Measurements from ENCODE around the gene USP3. TPM values are rescaled to one million over a fixed set of nuclear protein-coding genes. Genes with fewer than 3 reads are reported as not detected.

The USP3 gene
- total and polyA plus RNA-seq, 2 of the 13 experiments (the other 11 are each of a cell fraction or from before 2014, with no cell fraction given): 14.3 to 61.2 TPM

- peak; percentile 96 for TF ChIP-seq ZNF430 (CRISPR knock-in tag; IDR thresholded peaks at IDR 0.05)
- TF ChIP-seq CTCF (CRISPR knock-in tag; IDR thresholded peaks at IDR 0.05): peak; percentile 54
- peak; percentile 84 for TF ChIP-seq NR2C2 (CRISPR knock-in tag; IDR thresholded peaks at IDR 0.05; ENCODE audit: borderline replicate concordance)
- TF ChIP-seq ARHGAP35 (CRISPR knock-in tag; IDR thresholded peaks at IDR 0.05; ENCODE audit: borderline replicate concordance): no peak
- peak; percentile 85 for TF ChIP-seq ZBTB34 (CRISPR knock-in tag; IDR thresholded peaks at IDR 0.05)
- TF ChIP-seq ZNF546 (CRISPR knock-in tag; conservative IDR thresholded peaks at IDR 0.05): 0 out of 2 replicates have a peak, but pooled peaks have one; percentile 59
- peak; percentile 79 for TF ChIP-seq FOXK2 (IDR thresholded peaks at IDR 0.05)
- no peak for TF ChIP-seq ZNF367 (CRISPR knock-in tag; IDR thresholded peaks at IDR 0.05; ENCODE audit: borderline replicate concordance)
- TF ChIP-seq ZNF768 (CRISPR knock-in tag; IDR thresholded peaks at IDR 0.05): no peak; the same call in 1 of the 2 replicates
- no peak for TF ChIP-seq ZFAT (CRISPR knock-in tag; conservative IDR thresholded peaks at IDR 0.05)
- peak; percentile 94 for TF ChIP-seq GATAD2A (CRISPR knock-in tag; IDR thresholded peaks at IDR 0.05)
- TF ChIP-seq JARID2 (CRISPR knock-in tag; IDR thresholded peaks at IDR 0.05; ENCODE audit: insufficient replicate concordance): no peak
- 0 out of 2 replicates have a peak, but pooled peaks have one; percentile 20 for TF ChIP-seq ARNTL (CRISPR knock-in tag; IDR thresholded peaks at IDR 0.05)
- TF ChIP-seq ZNF382 (CRISPR knock-in tag; IDR thresholded peaks at IDR 0.05; ENCODE audit: borderline replicate concordance): no peak
- TF ChIP-seq ZBTB21 (CRISPR knock-in tag; IDR thresholded peaks at IDR 0.05): peak; percentile 17; the same call in 1 of the 2 replicates
- TF ChIP-seq ADNP (CRISPR knock-in tag; IDR thresholded peaks at IDR 0.05): no peak
- TF ChIP-seq GTF3A (CRISPR knock-in tag; conservative IDR thresholded peaks at IDR 0.05): no peak
- TF ChIP-seq ZBTB49 (CRISPR knock-in tag; IDR thresholded peaks at IDR 0.05; ENCODE audit: borderline replicate concordance): no peak
- TF ChIP-seq SMAD1 (CRISPR knock-in tag; IDR thresholded peaks at IDR 0.05; ENCODE audit: borderline replicate concordance, low read depth): no peak
- 0 out of 2 replicates have a peak, but pooled peaks have one; percentile 16 for TF ChIP-seq ZNF501 (CRISPR knock-in tag; IDR thresholded peaks at IDR 0.05)
- TF ChIP-seq ZNF251 (CRISPR knock-in tag; IDR thresholded peaks at IDR 0.05): no peak
- TF ChIP-seq ZBTB1 (CRISPR knock-in tag; IDR thresholded peaks at IDR 0.05; ENCODE audit: borderline replicate concordance): no peak
- peak; percentile 60; the same call in 1 of the 2 replicates for TF ChIP-seq KDM3A (CRISPR knock-in tag; IDR thresholded peaks at IDR 0.05; ENCODE audit: low read depth)
- TF ChIP-seq ZNF672 (CRISPR knock-in tag; IDR thresholded peaks at IDR 0.05): no peak
- TF ChIP-seq MEIS2 (CRISPR knock-in tag; IDR thresholded peaks at IDR 0.05): peak; percentile 87
These were observed 30.2 kb upstream of the USP3 start (continued) for GRCh38 chr15:63473999-63474809.

All from HepG2 (cell line).